HEK293 (cell line): ENCODE results near the gene MOK.
A peak's percentile ranks its signal among the peaks of the same experiment; 100 is the strongest.

Experiments
- HOXD13 ChIP-seq: sonication (generic); formaldehyde crosslinking; IDR thresholded peaks from 2 replicates; pipeline ENCODE4 v1.8.0; 2022; ENCODE audit warnings: missing genetic modification reagents, borderline replicate concordance
- KLF17 ChIP-seq: fragments of 450-650 bp; formaldehyde crosslinking; IDR thresholded peaks from 2 replicates; pipeline ENCODE4 v1.5.1; 2016; ENCODE audit warnings: missing biosample characterization, missing genetic modification characterization
- PBX3 ChIP-seq: sonication (generic); formaldehyde crosslinking; IDR thresholded peaks from 2 replicates; pipeline ENCODE4 v1.8.1; 2022; ENCODE audit warnings: mild to moderate bottlenecking, moderate library complexity, missing genetic modification reagents
- ZBTB10 ChIP-seq: fragments of 450-650 bp; formaldehyde crosslinking; IDR thresholded peaks from 2 replicates; pipeline ENCODE4 v1.5.1; 2016; ENCODE audit warnings: missing biosample characterization, missing genetic modification characterization
- ZBTB20 ChIP-seq: fragments of 450-650 bp; formaldehyde crosslinking; IDR thresholded peaks from 2 replicates; pipeline ENCODE4 v1.5.1; 2016; ENCODE audit warnings: missing biosample characterization, missing genetic modification characterization
- ZEB2 ChIP-seq: fragments of 450-650 bp; formaldehyde crosslinking; IDR thresholded peaks from 2 replicates; pipeline ENCODE4 v1.5.1; 2016; ENCODE audit warnings: missing biosample characterization, missing genetic modification characterization
- ZFP41 ChIP-seq: fragments of 450-650 bp; formaldehyde crosslinking; IDR thresholded peaks from 2 replicates; pipeline ENCODE4 v1.5.1; 2016; ENCODE audit warnings: missing biosample characterization, missing genetic modification characterization, borderline replicate concordance
- ZNF202 ChIP-seq: fragments of 450-650 bp; formaldehyde crosslinking; IDR thresholded peaks from 2 replicates; pipeline ENCODE4 v1.5.1; 2016; ENCODE audit warnings: missing biosample characterization, missing genetic modification characterization, borderline replicate concordance
- ZNF211 ChIP-seq: fragments of 450-650 bp; formaldehyde crosslinking; IDR thresholded peaks from 2 replicates; pipeline ENCODE4 v1.5.1; 2016; ENCODE audit warnings: low read depth, missing biosample characterization, missing genetic modification characterization
- ZNF292 ChIP-seq: fragments of 450-650 bp; formaldehyde crosslinking; IDR thresholded peaks from 2 replicates; pipeline ENCODE4 v1.5.1; 2016; ENCODE audit warnings: low read depth, missing biosample characterization, missing genetic modification characterization, borderline replicate concordance
- ZNF426 ChIP-seq: fragments of 450-650 bp; formaldehyde crosslinking; IDR thresholded peaks from 2 replicates; pipeline ENCODE4 v1.5.1; 2017; ENCODE audit warnings: missing biosample characterization, missing genetic modification characterization, mild to moderate bottlenecking, inconsistent platforms, moderate library complexity
- ZNF623 ChIP-seq: fragments of 450-650 bp; formaldehyde crosslinking; IDR thresholded peaks from 2 replicates; pipeline ENCODE4 v1.5.1; 2016; ENCODE audit warnings: missing biosample characterization, missing genetic modification characterization
- ZNF654 ChIP-seq: fragments of 450-650 bp; formaldehyde crosslinking; IDR thresholded peaks from 2 replicates; pipeline ENCODE4 v1.5.1; 2016; ENCODE audit warnings: low read depth, missing biosample characterization, missing genetic modification characterization
- ZNF747 ChIP-seq: fragments of 450-650 bp; formaldehyde crosslinking; IDR thresholded peaks from 2 replicates; pipeline ENCODE4 v1.5.1; 2016; ENCODE audit warnings: missing biosample characterization, missing genetic modification characterization
- ZNF768 ChIP-seq: fragments of 450-650 bp; formaldehyde crosslinking; IDR thresholded peaks from 2 replicates; pipeline ENCODE4 v1.5.1; 2018; ENCODE audit warnings: missing biosample characterization, mild to moderate bottlenecking, missing genetic modification characterization
- ZNF791 ChIP-seq: fragments of 450-650 bp; formaldehyde crosslinking; IDR thresholded peaks from 2 replicates; pipeline ENCODE4 v1.5.1; 2016; ENCODE audit warnings: missing biosample characterization, missing genetic modification characterization
- ZXDB ChIP-seq: fragments of 450-650 bp; formaldehyde crosslinking; IDR thresholded peaks from 2 replicates; pipeline ENCODE4 v1.5.1; 2016; ENCODE audit warnings: missing biosample characterization, missing genetic modification characterization
- TF ChIP-seq, protein P1 (sequence below): fragments of 450-650 bp; formaldehyde crosslinking; IDR thresholded peaks from 2 replicates; pipeline ENCODE4; 2016; ENCODE audit warnings: missing biosample characterization, missing genetic modification characterization
- TF ChIP-seq, protein P2 (sequence below): fragments of 450-650 bp; formaldehyde crosslinking; IDR thresholded peaks from 2 replicates; pipeline ENCODE4 v1.5.1; 2016; ENCODE audit warnings: missing biosample characterization, missing genetic modification characterization
- TF ChIP-seq, protein P3 (sequence below): fragments of 450-650 bp; formaldehyde crosslinking; IDR thresholded peaks from 2 replicates; pipeline ENCODE4 v1.5.1; 2017; ENCODE audit warnings: missing biosample characterization, missing genetic modification characterization
- TF ChIP-seq, protein P4 (sequence below): fragments of 450-650 bp; IDR thresholded peaks from 2 replicates; pipeline ENCODE4 v1.5.1; 2018; ENCODE audit warnings: missing biosample characterization, mild to moderate bottlenecking, missing genetic modification characterization
- TF ChIP-seq, protein P5 (sequence below): fragments of 450-650 bp; formaldehyde crosslinking; IDR thresholded peaks from 2 replicates; pipeline ENCODE4 v1.5.1; 2016; ENCODE audit warnings: missing biosample characterization, missing genetic modification characterization
- TF ChIP-seq, protein P6 (sequence below): fragments of 450-650 bp; formaldehyde crosslinking; IDR thresholded peaks from 2 replicates; pipeline ENCODE4 v1.5.1; 2016; ENCODE audit warnings: missing biosample characterization, missing genetic modification characterization, borderline replicate concordance

The MOK gene

GRCh38 chr14:102314242-102315011, 9.5 kb upstream of the MOK start (continued):
- TF ChIP-seq ZNF747 (tag by site-specific recombination) (no peak), ZNF211 (tag by site-specific recombination) (no peak), ZNF791 (no peak), PBX3 (CRISPR knock-in tag) (0 out of 2 replicates have a peak, but pooled peaks have one; percentile 48), ZEB2 (tag by site-specific recombination) (peak; percentile 96), ZNF202 (tag by site-specific recombination) (no peak), ZBTB20 (peak; percentile 57; the same call in 1 of the 2 replicates), ZNF768 (no peak), ZXDB (peak; percentile 76; the same call in 1 of the 2 replicates), ZBTB10 (tag by site-specific recombination) (peak; percentile 84; the same call in 1 of the 2 replicates), ZFP41 (tag by site-specific recombination) (no peak), ZNF623 (tag by site-specific recombination) (no peak), ZNF654 (tag by site-specific recombination) (peak; percentile 90), ZNF292 (tag by site-specific recombination) (no peak), KLF17 (peak; percentile 86; the same call in 1 of the 2 replicates), ZNF426 (tag by site-specific recombination) (no peak), HOXD13 (CRISPR knock-in tag) (no peak)
- TF ChIP-seq, protein P1, sequence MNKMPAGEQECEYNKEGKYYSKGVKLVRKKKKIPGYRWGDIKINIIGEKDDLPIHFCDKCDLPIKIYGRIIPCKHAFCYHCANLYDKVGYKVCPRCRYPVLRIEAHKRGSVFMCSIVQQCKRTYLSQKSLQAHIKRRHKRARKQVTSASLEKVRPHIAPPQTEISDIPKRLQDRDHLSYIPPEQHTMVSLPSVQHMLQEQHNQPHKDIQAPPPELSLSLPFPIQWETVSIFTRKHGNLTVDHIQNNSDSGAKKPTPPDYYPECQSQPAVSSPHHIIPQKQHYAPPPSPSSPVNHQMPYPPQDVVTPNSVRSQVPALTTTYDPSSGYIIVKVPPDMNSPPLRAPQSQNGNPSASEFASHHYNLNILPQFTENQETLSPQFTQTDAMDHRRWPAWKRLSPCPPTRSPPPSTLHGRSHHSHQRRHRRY (tag by site-specific recombination) = no peak
- TF ChIP-seq, protein P2, sequence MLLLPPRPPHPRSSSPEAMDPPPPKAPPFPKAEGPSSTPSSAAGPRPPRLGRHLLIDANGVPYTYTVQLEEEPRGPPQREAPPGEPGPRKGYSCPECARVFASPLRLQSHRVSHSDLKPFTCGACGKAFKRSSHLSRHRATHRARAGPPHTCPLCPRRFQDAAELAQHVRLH = 0 out of 2 replicates have a peak, but pooled peaks have one; percentile 62
- TF ChIP-seq, protein P3, sequence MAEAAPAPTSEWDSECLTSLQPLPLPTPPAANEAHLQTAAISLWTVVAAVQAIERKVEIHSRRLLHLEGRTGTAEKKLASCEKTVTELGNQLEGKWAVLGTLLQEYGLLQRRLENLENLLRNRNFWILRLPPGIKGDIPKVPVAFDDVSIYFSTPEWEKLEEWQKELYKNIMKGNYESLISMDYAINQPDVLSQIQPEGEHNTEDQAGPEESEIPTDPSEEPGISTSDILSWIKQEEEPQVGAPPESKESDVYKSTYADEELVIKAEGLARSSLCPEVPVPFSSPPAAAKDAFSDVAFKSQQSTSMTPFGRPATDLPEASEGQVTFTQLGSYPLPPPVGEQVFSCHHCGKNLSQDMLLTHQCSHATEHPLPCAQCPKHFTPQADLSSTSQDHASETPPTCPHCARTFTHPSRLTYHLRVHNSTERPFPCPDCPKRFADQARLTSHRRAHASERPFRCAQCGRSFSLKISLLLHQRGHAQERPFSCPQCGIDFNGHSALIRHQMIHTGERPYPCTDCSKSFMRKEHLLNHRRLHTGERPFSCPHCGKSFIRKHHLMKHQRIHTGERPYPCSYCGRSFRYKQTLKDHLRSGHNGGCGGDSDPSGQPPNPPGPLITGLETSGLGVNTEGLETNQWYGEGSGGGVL (tag by site-specific recombination) = peak; percentile 60; the same call in 1 of the 2 replicates
- TF ChIP-seq, protein P4, sequence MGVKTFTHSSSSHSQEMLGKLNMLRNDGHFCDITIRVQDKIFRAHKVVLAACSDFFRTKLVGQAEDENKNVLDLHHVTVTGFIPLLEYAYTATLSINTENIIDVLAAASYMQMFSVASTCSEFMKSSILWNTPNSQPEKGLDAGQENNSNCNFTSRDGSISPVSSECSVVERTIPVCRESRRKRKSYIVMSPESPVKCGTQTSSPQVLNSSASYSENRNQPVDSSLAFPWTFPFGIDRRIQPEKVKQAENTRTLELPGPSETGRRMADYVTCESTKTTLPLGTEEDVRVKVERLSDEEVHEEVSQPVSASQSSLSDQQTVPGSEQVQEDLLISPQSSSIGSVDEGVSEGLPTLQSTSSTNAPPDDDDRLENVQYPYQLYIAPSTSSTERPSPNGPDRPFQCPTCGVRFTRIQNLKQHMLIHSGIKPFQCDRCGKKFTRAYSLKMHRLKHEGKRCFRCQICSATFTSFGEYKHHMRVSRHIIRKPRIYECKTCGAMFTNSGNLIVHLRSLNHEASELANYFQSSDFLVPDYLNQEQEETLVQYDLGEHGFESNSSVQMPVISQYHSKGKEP (tag by site-specific recombination) = no peak; the same call in none of the 2 replicates
- TF ChIP-seq, protein P5, sequence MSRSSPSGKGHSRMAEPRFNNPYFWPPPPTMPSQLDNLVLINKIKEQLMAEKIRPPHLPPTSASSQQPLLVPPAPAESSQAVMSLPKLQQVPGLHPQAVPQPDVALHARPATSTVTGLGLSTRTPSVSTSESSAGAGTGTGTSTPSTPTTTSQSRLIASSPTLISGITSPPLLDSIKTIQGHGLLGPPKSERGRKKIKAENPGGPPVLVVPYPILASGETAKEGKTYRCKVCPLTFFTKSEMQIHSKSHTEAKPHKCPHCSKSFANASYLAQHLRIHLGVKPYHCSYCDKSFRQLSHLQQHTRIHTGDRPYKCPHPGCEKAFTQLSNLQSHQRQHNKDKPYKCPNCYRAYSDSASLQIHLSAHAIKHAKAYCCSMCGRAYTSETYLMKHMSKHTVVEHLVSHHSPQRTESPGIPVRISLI (tag by site-specific recombination) = no peak
- TF ChIP-seq, protein P6, sequence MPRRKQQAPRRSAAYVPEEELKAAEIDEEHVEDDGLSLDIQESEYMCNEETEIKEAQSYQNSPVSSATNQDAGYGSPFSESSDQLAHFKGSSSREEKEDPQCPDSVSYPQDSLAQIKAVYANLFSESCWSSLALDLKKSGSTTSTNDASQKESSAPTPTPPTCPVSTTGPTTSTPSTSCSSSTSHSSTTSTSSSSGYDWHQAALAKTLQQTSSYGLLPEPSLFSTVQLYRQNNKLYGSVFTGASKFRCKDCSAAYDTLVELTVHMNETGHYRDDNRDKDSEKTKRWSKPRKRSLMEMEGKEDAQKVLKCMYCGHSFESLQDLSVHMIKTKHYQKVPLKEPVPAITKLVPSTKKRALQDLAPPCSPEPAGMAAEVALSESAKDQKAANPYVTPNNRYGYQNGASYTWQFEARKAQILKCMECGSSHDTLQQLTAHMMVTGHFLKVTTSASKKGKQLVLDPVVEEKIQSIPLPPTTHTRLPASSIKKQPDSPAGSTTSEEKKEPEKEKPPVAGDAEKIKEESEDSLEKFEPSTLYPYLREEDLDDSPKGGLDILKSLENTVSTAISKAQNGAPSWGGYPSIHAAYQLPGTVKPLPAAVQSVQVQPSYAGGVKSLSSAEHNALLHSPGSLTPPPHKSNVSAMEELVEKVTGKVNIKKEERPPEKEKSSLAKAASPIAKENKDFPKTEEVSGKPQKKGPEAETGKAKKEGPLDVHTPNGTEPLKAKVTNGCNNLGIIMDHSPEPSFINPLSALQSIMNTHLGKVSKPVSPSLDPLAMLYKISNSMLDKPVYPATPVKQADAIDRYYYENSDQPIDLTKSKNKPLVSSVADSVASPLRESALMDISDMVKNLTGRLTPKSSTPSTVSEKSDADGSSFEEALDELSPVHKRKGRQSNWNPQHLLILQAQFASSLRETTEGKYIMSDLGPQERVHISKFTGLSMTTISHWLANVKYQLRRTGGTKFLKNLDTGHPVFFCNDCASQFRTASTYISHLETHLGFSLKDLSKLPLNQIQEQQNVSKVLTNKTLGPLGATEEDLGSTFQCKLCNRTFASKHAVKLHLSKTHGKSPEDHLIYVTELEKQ (tag by site-specific recombination) = peak; percentile 62; the same call in 1 of the 2 replicates
